Epithelial cell of esophagus (primary cell): ENCODE results near the gene C16orf89.

Experiments
- DNase-seq: peaks from one replicate; pipeline ENCODE4 v3.0.0; 2010; ENCODE audit warnings: low read depth
- H3K4me3 ChIP-seq: 2 replicates; pipeline ENCODE4 v1.5.1; 2011; ENCODE audit warnings: mild to moderate bottlenecking, low read length, control low read depth
- TF ChIP-seq, protein P1 (sequence below): IDR thresholded peaks from 2 replicates; pipeline ENCODE4 v1.5.1; 2011; ENCODE audit warnings: low read depth, mild to moderate bottlenecking, low read length, control low read depth, inconsistent platforms; ENCODE audit not compliant: insufficient read depth; ENCODE audit errors: missing control alignments

Gene C16orf89

DNA sequence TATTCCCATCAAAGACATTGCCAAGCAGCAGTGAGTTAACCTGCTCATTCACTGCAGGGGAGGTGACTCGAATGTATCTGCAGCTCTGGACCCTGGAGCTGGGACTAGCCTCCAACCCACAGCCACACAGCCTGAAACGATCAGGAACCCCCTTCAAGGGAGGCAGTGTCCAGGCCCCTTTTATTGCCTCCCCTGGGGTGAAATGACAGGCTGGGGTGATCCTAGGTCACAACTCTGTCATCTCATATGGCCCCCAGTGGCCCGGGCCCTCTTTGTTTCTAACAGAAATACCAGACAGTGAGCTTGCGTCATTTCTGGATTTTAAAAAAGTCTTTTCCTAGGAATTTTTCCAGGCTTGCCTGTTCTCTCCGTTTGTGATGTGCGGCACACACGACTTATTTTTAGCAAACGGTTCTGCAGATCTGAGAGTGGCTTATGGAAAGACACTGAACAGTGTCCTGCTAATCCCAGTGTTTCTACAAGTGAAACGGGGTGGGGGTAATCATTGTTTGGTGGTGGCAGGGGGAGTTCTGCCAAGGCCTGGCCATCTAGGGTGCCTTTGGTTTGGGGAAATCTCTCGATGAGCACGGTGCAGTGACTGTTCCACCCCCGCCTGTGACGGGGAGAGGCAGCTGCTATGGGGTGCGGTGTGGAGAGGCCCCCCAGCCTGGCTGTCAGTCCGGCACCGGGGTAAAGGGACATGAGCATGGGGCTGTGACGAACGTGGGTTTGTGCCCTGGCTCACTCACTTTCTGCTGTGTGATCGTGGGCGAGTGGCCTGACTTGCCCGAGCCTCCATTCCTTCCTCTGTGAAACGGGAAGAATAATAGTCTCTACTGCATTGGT, 59.2 kb downstream of the C16orf89 start:
- H3K4me3 ChIP-seq: no peak overlapping the region
- TF ChIP-seq, protein P1, sequence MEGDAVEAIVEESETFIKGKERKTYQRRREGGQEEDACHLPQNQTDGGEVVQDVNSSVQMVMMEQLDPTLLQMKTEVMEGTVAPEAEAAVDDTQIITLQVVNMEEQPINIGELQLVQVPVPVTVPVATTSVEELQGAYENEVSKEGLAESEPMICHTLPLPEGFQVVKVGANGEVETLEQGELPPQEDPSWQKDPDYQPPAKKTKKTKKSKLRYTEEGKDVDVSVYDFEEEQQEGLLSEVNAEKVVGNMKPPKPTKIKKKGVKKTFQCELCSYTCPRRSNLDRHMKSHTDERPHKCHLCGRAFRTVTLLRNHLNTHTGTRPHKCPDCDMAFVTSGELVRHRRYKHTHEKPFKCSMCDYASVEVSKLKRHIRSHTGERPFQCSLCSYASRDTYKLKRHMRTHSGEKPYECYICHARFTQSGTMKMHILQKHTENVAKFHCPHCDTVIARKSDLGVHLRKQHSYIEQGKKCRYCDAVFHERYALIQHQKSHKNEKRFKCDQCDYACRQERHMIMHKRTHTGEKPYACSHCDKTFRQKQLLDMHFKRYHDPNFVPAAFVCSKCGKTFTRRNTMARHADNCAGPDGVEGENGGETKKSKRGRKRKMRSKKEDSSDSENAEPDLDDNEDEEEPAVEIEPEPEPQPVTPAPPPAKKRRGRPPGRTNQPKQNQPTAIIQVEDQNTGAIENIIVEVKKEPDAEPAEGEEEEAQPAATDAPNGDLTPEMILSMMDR: no peak
- DNase-seq: no peak

DNA sequence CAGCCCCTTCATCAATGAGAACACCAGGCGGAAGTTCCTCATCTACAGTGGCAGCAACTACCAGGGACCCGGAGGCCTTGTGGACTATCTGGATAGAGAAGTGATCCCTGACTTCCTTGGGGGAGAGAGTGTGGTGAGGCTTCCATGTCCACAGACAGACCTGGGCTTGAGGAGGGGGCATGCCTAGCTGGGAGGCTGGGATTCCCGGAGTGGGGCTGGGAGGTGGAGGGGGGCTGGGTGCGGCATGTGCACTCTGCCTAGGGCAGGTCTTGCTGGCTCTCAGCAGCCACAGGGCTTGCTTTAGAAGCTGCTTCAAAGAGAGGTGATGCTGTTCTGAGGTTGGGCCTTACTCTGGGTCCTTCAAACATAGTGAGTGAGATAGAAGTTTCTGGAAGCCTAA, 59.8 kb downstream of the C16orf89 start:
- DNase-seq: no peak
- TF ChIP-seq, protein P1: no peak
- H3K4me3 ChIP-seq: no peak overlapping the region

DNA sequence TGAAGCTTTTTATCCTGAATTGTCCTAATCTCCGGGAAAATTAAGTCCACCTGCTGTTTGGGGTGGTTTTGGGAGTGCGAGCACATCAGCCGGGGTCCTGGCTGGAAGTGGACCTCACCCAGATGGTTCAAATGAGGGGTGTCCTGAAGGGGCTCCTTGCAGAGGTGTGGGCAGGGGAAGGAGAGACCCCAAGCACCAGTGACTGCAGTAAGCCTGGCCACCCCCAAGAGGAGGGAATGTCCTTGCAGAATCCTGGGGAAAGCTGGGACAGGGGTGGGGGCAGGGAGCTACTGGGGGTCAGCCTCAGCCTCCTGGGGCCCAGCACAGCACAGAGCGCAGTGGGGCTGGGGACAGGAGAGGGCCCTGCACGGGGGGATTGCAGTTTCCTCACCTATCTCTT, 61.4 kb downstream of the C16orf89 start:
- no peak for DNase-seq
- H3K4me3 ChIP-seq: no peak overlapping the region
- TF ChIP-seq, protein P1: no peak

DNA sequence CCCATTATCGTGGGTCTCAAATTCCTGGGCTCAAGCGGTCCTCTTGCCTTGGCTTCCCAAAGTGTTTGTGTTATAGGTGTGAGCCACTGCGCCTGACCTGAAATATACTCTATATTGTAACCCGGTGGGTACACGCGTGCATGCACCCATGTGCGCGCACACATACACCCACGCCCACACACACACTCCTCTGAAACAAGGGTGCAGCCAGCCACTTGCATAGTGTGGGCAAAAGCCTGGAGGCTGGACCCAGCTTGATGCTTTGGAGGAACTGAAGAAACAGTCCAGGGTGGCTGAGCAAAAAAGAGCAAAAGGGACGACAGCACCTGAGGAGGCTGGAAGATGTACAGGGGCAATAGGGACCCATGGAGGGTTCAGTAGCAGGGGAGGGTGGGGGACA, 61.9 kb downstream of the C16orf89 start:
- no peak overlapping the region for H3K4me3 ChIP-seq
- TF ChIP-seq, protein P1: no peak
- no peak for DNase-seq

DNA sequence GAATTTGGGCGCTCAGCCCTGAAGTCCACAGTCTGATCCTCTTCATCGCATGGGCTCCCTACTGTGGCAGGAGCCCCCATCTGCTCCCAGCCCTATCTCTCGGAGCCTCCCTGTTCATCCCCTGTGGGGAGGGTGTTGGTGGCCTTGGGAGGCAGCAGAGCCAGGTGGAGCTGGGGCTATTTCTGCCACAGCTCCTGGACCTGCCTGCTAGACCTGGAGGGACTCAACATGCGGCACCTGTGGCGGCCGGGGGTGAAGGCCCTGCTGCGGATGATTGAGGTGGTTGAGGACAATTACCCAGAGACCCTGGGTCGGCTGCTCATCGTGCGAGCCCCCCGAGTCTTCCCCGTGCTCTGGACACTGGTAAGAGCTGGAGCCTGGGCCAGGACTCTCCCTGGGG, 62.5 kb downstream of the C16orf89 start:
- no peak for DNase-seq
- TF ChIP-seq, protein P1: no peak
- H3K4me3 ChIP-seq: no peak overlapping the region

DNA sequence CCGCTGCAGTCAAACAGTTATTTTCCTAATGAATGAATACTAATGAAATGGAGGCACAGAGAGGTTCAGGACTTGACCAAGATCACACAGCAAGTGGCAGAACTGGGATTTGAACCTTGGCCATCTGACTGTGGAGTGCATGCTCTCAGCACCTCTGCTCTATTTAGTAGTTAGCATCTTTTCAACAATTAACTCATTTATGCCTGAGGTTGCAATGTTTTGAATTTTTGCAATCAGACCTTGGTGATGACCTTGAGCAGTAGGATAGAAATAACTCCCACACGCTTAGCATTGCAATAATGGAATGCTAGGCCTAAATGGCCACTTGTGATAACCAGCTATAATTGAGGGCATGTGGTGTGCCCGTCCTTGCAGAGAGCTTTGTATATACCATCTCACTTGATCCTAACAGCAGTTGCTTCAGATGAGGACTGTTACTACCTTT, 63.0 kb downstream of the C16orf89 start:
- TF ChIP-seq, protein P1: no peak
- no peak for DNase-seq
- no peak overlapping the region for H3K4me3 ChIP-seq

DNA sequence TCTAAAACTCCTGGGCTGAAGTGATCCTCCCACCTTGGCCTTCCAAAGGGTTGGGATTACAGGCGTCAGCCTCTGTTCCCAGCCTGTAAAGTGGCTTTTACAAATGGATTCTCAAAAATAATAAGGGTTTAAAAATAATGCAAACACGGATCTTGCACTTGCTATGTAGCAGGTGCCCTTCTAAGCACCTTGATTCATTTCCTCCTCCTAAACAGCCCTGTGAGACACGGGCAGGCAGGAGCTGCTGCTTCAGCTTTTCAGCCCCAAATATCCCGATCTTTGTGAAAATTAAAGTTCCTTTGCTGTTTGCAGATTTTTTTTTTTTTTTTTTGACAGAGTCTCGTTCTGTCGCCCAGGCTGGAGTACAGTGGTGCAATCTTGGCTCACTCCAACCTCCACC, 63.8 kb downstream of the C16orf89 start:
- DNase-seq: no peak
- no peak overlapping the region for H3K4me3 ChIP-seq
- TF ChIP-seq, protein P1: no peak
